ENCODE data around the gene NLGN2.

NLGN2 gene

GRCh38 chr17:7459961-7460545 lies 52.4 kb downstream of the NLGN2 start:
- Histone ChIP-seq H3K27me3 (ENCODE audit: insufficient read depth, low read length) (no peaks in the 10 kb centered on the region), H3K9me2 (ENCODE audit: low read depth, low read length) (no peaks in the 10 kb centered on the region), H3F3A (ENCODE audit: insufficient read depth, low read length) (no peaks in the 10 kb centered on the region), H3K79me2 (ENCODE audit: insufficient read depth, low read length) (no peaks in the 10 kb centered on the region), H3K4me2 (ENCODE audit: low read length) (no peak overlapping the region), H3K36me3 (ENCODE audit: insufficient read depth, low read length) (peaks cover 26% of the 10 kb centered on the region), H3K9ac (ENCODE audit: low read length) (no peak overlapping the region), H3K4me3 (ENCODE audit: low read depth, low read length, poor library complexity, severe bottlenecking) (no peak overlapping the region), H3K4me1 (ENCODE audit: insufficient read depth, low read length, severe bottlenecking) (peaks cover 18% of the 10 kb centered on the region), H3K9me3 (ENCODE audit: low read length) (no peaks in the 10 kb centered on the region), H3K27ac (ENCODE audit: low read depth, low read length, poor library complexity, severe bottlenecking) (peak overlapping the region; percentile 6), H4K20me1 (ENCODE audit: insufficient read depth, low read length) (no peaks in the 10 kb centered on the region), H2AFZ (ENCODE audit: low read length) (no peak overlapping the region)
- TF ChIP-seq EZH2 (IDR thresholded peaks at IDR 0.05; ENCODE audit: borderline replicate concordance, low read length) (no peak), CTCF (IDR thresholded peaks at IDR 0.05; ENCODE audit: low read length) (no peak)

- Histone ChIP-seq H3K36me3 (ENCODE audit: insufficient read depth, low read length) (peaks cover 31% of the 10 kb centered on the region), H3K4me2 (ENCODE audit: low read length) (no peak overlapping the region), H3K4me1 (ENCODE audit: insufficient read depth, low read length, severe bottlenecking) (peaks cover 15% of the 10 kb centered on the region), H2AFZ (ENCODE audit: low read length) (no peak overlapping the region), H3K27me3 (ENCODE audit: insufficient read depth, low read length) (no peaks in the 10 kb centered on the region), H3K9me3 (ENCODE audit: low read length) (no peaks in the 10 kb centered on the region), H3K79me2 (ENCODE audit: insufficient read depth, low read length) (no peaks in the 10 kb centered on the region), H4K20me1 (ENCODE audit: insufficient read depth, low read length) (no peaks in the 10 kb centered on the region), H3K9me2 (ENCODE audit: low read depth, low read length) (no peaks in the 10 kb centered on the region), H3K4me3 (ENCODE audit: low read depth, low read length, poor library complexity, severe bottlenecking) (no peak overlapping the region), H3F3A (ENCODE audit: insufficient read depth, low read length) (no peaks in the 10 kb centered on the region), H3K9ac (ENCODE audit: low read length) (no peak overlapping the region), H3K27ac (ENCODE audit: low read depth, low read length, poor library complexity, severe bottlenecking) (no peak overlapping the region)
- TF ChIP-seq EZH2 (IDR thresholded peaks at IDR 0.05; ENCODE audit: borderline replicate concordance, low read length) (no peak), CTCF (IDR thresholded peaks at IDR 0.05; ENCODE audit: low read length) (no peak)
Measured at GRCh38 chr17:7460850-7461660, 53.4 kb downstream of the NLGN2 start.

- H3K9me2 ChIP-seq (ENCODE audit: low read depth, low read length): no peaks in the 10 kb centered on the region
- no peaks in the 10 kb centered on the region for H3K9me3 ChIP-seq (ENCODE audit: low read length)
- H3K79me2 ChIP-seq (ENCODE audit: insufficient read depth, low read length): no peaks in the 10 kb centered on the region
- no peak overlapping the region for H3K9ac ChIP-seq (ENCODE audit: low read length)
- H3K4me1 ChIP-seq (ENCODE audit: insufficient read depth, low read length, severe bottlenecking): peaks cover 14% of the 10 kb centered on the region
- H3K4me2 ChIP-seq (ENCODE audit: low read length): no peak overlapping the region
- no peak overlapping the region for H3K4me3 ChIP-seq (ENCODE audit: low read depth, low read length, poor library complexity, severe bottlenecking)
- TF ChIP-seq EZH2 (IDR thresholded peaks at IDR 0.05; ENCODE audit: borderline replicate concordance, low read length) (no peak), CTCF (IDR thresholded peaks at IDR 0.05; ENCODE audit: low read length) (no peak)
- H3F3A ChIP-seq (ENCODE audit: insufficient read depth, low read length): no peaks in the 10 kb centered on the region
- H3K36me3 ChIP-seq (ENCODE audit: insufficient read depth, low read length): peaks cover 37% of the 10 kb centered on the region
- no peaks in the 10 kb centered on the region for H3K27me3 ChIP-seq (ENCODE audit: insufficient read depth, low read length)
- no peaks in the 10 kb centered on the region for H4K20me1 ChIP-seq (ENCODE audit: insufficient read depth, low read length)
- no peak overlapping the region for H3K27ac ChIP-seq (ENCODE audit: low read depth, low read length, poor library complexity, severe bottlenecking)
- no peak overlapping the region for H2AFZ ChIP-seq (ENCODE audit: low read length)
Measured at GRCh38 chr17:7462474-7463371, 55.1 kb downstream of the NLGN2 start.

All from OCI-LY1 (cell line).